HG02852 (cell line): ENCODE measurements around the gene C10orf90.
"Not testable (repeated sequence)": the region's sequence is repeated elsewhere in the genome, so short reads cannot be mapped to it uniquely, and the experiment has no call there.

Source experiments
- ATAC-seq: cut with Tn5 transposase; IDR thresholded peaks from one replicate; pipeline ENCODE4 v1.9.1; 2021; ENCODE audit warnings: mild to moderate bottlenecking, moderate library complexity; ENCODE audit not compliant: unreplicated experiment

Gene C10orf90

GRCh38 chr10:126402721-126403695 is 267.5 kb downstream of the C10orf90 start:
- ATAC-seq: no peak

- no peak for ATAC-seq
Measured at GRCh38 chr10:126400641-126401040, 269.9 kb downstream of the C10orf90 start.

GRCh38 chr10:126398924-126399323 is 271.6 kb downstream of the C10orf90 start:
- no peak for ATAC-seq

- no peak for ATAC-seq
Measured at GRCh38 chr10:126398383-126398743, 272.1 kb downstream of the C10orf90 start.

- no peak for ATAC-seq
Measured at GRCh38 chr10:126397640-126398382, 272.7 kb downstream of the C10orf90 start.

- ATAC-seq: no peak
Measured at GRCh38 chr10:126397156-126397555, 273.3 kb downstream of the C10orf90 start.

GRCh38 chr10:126394948-126395347 is 275.5 kb downstream of the C10orf90 start:
- no peak for ATAC-seq

GRCh38 chr10:126393076-126393475 is 277.4 kb downstream of the C10orf90 start:
- no peak for ATAC-seq

- ATAC-seq: no peak
Measured at GRCh38 chr10:126392469-126392868, 278.0 kb downstream of the C10orf90 start.

GRCh38 chr10:126392068-126392467 is 278.4 kb downstream of the C10orf90 start:
- ATAC-seq: no peak

GRCh38 chr10:126391192-126391885 is 279.2 kb downstream of the C10orf90 start:
- ATAC-seq: no peak

GRCh38 chr10:126390324-126390723 is 280.2 kb downstream of the C10orf90 start:
- no peak for ATAC-seq

GRCh38 chr10:126387931-126388911 is 282.3 kb downstream of the C10orf90 start, which contains the start of gene ADAM12:
ADAM12 (minus strand) TSS chr10:126388477; CDS start chr10:126388145, 332 bp downstream.
- ATAC-seq: no peak

GRCh38 chr10:126387041-126387921 is 283.2 kb downstream of the C10orf90 start:
- no peak for ATAC-seq

- ATAC-seq: no peak
Measured at GRCh38 chr10:126384269-126384873, 286.1 kb downstream of the C10orf90 start.

GRCh38 chr10:126380352-126381076 is 290.0 kb downstream of the C10orf90 start:
- no peak for ATAC-seq

- ATAC-seq: not testable (repeated sequence)
Measured at GRCh38 chr10:126379166-126379565, 291.3 kb downstream of the C10orf90 start.

- ATAC-seq: no peak
Measured at GRCh38 chr10:126376956-126377355, 293.5 kb downstream of the C10orf90 start.
